ENCODE data around the gene SMIM7.

DNA sequence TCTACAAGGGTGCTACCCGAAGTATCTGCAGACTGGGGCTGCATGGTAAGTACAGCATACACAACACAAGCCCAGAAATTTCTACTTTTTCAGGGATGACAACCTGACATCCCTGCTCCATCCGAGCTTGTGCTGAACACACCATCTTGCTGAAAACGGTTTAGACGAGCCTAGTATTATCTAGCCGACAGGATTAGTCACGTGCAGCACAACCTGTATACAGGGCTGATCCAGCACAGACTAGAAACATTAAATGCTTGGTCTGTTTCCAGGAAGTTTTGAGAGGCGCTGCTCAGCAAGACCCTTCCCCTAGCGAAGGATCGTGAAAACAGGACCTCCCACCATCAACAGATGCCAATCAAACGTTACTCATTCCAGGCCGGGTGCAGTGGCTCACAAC lies 4.2 kb downstream of the SMIM7 start:
- TF ChIP-seq GATA3 (IDR thresholded peaks at IDR 0.05; ENCODE audit: low read depth, low read length) = no peak
- no peak for TF ChIP-seq GATA2 (IDR thresholded peaks at IDR 0.05; ENCODE audit: low read depth, low read length)

All from SH-SY5Y (cell line).